Upper lobe of left lung (tissue), 4 donors: Measurements from ENCODE around the gene SLC25A38.

Experiments
- EP300 ChIP-seq, 4 donors: sonication (generic); formaldehyde crosslinking; IDR thresholded peaks; one replicate each; pipeline ENCODE4 v1.5.1; 2017; ENCODE audit warnings: antibody characterized with exemption in 4 of 4, control low read depth in 2 of 4
- POLR2A ChIP-seq, 4 donors: fragments of 450-650 bp; IDR thresholded peaks; one replicate each; pipeline ENCODE4 v1.5.1; 2016 to 2017; ENCODE audit warnings: antibody characterized with exemption in 4 of 4, mild to moderate bottlenecking in 2 of 4
- POLR2AphosphoS5 ChIP-seq, 2 donors: sonication (generic); formaldehyde crosslinking; IDR thresholded peaks; one replicate each; pipeline ENCODE4 v1.5.1; 2017; ENCODE audit warnings: antibody characterized with exemption in 2 of 2
- TF ChIP-seq, protein P1 (sequence below), 6 experiments: fragments of 450-650 bp in 4 of 6; fragments of 200-600 bp in 2 of 6; sonication (generic) in 2 of 6; IDR thresholded peaks; one replicate each; pipeline ENCODE4 v1.5.1; 2016 to 2019; ENCODE audit warnings: antibody characterized with exemption in 6 of 6

DNA sequence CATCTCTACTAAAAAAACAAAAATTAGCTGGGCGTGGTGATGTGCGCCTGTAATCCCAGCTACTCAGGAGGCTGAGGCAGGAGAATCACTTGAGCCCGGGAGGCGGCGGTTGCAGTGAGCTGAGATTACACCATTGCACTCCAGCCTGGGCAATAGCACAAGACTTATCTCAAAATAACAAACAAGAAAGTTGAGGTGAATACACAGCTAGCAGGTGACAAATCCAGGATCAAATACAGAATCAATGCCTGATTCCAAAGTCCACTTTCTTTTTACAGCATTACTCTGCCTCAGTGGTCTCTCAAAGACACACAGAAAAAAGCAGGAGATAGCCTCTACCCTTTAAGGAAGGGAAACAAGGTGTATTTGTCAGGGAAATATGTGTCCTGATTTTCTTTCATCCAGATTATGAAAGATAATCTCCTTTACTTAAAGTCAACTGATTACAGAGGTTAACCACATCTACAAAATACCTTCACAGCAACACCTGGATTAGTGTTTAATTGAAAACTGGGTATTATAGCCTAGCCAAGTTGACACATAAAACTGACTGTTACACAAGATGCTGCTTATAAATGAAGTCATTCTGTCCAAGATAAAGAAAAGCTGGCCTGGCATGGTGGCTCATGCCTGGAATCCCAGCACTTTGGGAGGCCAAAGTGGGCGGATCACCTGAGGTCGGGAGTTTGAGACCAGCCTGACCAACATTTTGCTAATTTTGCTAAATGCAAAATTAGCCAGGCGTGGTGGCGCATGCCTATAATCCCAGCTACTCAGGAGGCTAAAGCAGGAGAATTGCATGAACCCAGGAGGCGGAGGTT, 4.0 kb upstream of the SLC25A38 start:
- TF ChIP-seq, protein P1, sequence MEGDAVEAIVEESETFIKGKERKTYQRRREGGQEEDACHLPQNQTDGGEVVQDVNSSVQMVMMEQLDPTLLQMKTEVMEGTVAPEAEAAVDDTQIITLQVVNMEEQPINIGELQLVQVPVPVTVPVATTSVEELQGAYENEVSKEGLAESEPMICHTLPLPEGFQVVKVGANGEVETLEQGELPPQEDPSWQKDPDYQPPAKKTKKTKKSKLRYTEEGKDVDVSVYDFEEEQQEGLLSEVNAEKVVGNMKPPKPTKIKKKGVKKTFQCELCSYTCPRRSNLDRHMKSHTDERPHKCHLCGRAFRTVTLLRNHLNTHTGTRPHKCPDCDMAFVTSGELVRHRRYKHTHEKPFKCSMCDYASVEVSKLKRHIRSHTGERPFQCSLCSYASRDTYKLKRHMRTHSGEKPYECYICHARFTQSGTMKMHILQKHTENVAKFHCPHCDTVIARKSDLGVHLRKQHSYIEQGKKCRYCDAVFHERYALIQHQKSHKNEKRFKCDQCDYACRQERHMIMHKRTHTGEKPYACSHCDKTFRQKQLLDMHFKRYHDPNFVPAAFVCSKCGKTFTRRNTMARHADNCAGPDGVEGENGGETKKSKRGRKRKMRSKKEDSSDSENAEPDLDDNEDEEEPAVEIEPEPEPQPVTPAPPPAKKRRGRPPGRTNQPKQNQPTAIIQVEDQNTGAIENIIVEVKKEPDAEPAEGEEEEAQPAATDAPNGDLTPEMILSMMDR (IDR thresholded peaks at IDR 0.05), result no peak
- TF ChIP-seq POLR2A (IDR thresholded peaks at IDR 0.05) (no peak), POLR2AphosphoS5 (IDR thresholded peaks at IDR 0.05) (no peak), EP300 (IDR thresholded peaks at IDR 0.05) (no peak)
